ENCODE data around the gene SLC17A9.

The SLC17A9 gene

GRCh38 chr20:62986257-62986800, 33.8 kb downstream of the SLC17A9 start:
- no peak for FAIRE-seq

DNA sequence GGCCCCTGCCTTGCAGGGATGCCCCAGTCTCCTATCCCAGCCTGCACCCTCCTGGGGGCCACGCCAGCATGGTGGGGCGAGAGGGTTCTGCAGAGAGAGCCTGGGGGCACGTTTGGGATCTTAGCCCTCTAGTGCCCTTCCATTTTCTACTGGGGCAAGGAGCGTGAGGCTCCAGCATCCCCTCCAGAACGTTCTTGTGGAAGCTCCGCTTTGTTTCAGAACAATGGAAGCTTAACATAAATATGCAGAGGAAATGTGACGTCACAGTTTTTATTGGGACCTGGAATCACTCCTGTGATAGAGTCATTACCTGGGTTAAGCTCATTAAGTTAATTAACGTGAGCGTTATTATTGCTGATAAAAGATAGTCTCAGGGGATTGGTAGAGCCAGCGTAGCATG, 34.6 kb downstream of the SLC17A9 start:
- FAIRE-seq: no peak

- no peak for FAIRE-seq
Measured at GRCh38 chr20:62989201-62989601, 36.7 kb downstream of the SLC17A9 start.

GRCh38 chr20:62990306-62990825, 37.9 kb downstream of the SLC17A9 start:
- no peak for FAIRE-seq

DNA sequence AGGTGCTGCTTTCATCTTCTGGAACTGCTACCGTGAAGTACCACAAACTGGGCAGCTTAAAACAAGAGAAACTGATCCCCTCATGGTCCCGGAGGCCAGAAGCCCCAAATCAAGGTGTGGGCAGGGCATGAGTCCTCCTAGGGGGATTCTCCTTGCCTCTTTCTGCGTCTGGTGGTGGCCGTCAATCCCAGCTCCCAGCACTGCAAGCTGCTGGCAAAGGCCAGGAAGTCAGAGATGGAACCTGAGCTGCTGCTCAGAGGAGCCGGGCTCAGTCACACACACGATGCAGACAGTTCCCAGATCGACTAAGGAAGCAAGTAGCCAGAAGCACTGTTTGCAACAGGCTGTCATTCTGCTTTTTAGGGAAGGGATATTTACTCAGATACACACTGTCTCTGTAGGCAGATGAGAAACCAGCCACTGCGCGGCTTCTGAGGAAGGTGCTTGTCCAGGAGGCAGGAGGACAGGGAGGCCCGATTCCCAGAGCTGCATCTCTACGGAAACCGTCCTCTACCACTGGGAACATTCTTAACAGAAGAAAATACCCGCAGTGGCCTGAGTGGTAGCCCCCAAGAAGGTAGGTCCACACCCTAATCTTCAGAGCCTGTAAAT, 38.8 kb downstream of the SLC17A9 start:
- FAIRE-seq: no peak

- FAIRE-seq: no peak
Measured at GRCh38 chr20:62991863-62992262, 39.4 kb downstream of the SLC17A9 start.

GRCh38 chr20:62993856-62994494, 41.5 kb downstream of the SLC17A9 start:
- FAIRE-seq: no peak

- FAIRE-seq: no peak
Measured at GRCh38 chr20:62994869-62995281, 42.4 kb downstream of the SLC17A9 start.

- FAIRE-seq: no peak
Measured at GRCh38 chr20:62995481-62995880, 43.0 kb downstream of the SLC17A9 start.

GRCh38 chr20:62995898-62996595, 43.5 kb downstream of the SLC17A9 start:
- FAIRE-seq: no peak

GRCh38 chr20:62996596-62996982, 44.1 kb downstream of the SLC17A9 start:
- FAIRE-seq: no peak

DNA sequence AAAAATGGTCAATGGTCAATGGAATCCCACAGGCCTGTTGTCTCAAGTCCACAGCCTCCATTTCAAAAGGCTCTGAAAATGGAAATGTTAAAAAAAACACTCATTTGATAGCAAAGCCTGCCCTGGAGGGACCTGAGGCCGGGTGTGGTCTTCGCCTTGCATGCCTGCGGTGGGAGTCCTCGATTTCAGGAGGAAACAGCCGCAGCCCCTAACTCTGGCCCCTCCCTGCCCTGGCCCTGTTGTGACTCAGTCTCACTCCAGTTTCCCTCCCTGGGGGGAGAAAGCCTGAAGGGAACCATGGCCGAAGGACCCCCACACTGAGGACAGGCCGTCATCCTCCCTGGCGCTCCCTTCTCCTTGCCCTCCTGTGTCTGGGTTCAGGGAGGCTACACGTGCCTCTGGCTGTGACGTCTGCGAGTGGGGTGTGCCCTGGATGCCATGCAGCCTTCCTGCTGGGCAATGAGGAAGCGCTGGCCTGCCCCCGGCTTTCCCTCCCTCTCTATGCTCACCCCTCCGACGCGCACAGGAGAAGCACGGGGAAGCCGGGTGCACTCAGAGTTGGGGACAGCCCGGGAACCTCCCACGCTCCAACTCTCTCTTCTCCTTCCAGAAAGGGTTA, 45.0 kb downstream of the SLC17A9 start:
- FAIRE-seq: no peak

- no peak for FAIRE-seq
Measured at GRCh38 chr20:62998449-62998848, 45.9 kb downstream of the SLC17A9 start.

DNA sequence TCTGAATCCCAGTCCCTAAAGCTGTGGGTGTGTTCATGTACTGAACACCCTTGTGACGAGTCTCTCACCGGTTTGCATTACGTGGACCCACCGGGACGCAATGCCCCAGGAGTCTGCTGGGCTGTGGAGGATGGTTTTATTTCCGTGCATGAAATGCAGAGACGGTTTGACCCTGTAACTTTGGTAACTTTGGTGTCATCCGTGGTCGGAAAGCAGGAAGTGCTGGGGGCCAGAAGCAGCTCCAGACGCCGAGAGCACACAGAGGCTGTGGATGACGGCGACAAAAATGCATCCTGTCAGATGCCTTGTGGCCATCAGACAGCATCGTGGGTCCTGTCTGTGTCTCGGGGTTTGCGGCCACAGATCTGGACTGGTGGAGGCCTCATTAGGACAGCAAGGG, 47.1 kb downstream of the SLC17A9 start:
- FAIRE-seq: no peak

GRCh38 chr20:63000036-63000435, 47.5 kb downstream of the SLC17A9 start:
- FAIRE-seq: no peak

GRCh38 chr20:63000958-63001357, 48.4 kb downstream of the SLC17A9 start:
- FAIRE-seq: no peak

DNA sequence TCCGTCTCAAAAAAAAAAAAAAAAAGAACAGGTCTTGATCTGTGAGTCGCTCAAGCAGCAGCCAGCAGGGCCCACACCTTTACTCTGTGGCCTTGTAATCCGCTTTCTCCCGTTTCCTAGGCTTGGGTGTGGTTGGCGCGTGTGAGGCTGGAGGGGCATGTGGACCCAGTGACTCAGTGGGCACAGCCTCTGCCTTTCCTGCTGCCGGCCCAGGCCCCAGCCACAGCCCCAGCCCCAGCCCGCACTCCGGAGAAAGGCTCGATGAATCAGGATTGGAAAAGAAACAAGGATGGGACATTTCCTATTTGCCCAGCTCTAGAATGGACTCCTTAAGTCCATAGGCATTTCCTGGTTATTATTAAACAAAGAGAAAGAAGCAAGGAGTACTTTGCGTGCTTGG, 50.0 kb downstream of the SLC17A9 start:
- FAIRE-seq: no peak

DNA sequence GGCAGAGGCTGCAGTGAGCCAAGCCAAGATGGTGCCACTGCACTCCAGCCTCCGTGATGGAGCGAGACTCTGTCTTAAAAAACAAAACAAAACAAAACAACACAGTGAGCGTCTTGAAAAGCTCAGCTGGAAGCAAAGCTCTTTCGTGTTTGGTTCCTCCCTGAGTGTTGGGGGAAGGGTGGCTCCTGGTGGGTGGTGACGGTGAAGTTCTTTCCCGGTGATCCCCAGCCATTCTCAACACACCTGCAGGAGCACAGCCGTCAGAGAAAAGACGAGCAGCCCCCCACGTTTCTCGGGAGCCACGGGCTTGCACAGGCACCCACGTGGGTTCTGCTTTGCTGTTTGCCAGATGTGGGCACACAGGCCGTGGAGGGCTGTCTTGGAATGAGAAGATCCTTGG, 51.0 kb downstream of the SLC17A9 start:
- no peak for FAIRE-seq

DNA sequence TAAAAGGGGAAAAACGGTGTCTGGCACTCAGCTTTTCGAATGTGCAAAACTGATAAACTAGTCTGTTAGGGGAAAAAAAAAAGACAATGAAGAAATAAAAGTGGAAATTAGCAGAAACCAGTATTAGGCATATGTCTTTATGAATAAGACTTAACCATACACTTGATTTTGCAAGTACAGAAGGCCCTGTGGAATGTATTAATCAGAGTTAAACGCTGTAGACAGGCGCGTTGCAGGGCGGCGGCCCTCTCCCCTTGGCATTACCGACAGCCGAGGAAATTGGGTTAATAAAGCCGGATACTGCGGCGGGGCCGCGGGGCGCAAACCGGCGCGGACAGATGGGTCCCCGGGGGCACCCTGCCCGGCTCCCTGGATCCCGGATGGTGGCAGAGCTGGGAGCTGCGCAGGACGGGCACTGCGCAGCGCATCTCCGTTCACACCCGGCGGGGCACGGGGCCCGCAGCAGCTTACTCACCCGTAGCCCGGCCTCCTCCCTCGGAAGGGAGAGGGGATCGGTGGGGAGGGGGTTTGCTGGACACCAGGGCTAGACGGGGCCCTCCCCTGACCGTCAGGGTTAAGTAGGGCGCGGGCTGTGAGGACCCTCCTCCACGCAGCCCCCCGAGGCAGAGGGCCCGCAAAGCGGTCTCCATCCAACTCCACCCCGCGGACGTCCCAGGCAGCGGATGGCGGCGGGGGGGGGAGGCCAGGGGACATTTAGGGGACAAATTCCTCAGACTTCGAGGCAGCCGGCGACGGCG, 52.3 kb downstream of the SLC17A9 start:
- FAIRE-seq: no peak

DNA sequence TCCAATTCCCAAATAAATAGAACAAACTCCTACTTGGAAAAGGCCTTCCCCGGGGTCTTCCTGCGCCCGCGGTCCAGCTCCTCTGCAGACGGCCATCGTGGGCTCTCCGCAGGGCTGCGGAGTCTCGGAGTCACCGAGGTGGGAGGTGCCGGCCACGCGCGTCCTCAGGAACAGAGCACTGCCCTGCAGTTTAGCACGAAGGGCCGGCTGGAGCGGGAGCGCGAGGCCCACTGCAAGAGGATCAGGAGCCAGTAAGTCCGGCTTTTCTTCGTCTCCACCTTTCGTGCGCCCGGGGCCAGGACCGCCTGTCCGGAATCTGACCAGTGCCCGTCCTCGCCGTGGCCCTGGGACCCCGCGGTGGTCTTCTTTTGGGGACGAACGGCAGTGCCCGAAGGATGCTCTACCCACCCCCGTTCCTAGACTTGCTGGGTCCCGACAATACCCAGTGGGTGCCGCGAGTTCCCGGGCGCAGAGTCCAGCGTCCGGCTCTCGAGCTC, 52.9 kb downstream of the SLC17A9 start:
- FAIRE-seq: no peak

DNA sequence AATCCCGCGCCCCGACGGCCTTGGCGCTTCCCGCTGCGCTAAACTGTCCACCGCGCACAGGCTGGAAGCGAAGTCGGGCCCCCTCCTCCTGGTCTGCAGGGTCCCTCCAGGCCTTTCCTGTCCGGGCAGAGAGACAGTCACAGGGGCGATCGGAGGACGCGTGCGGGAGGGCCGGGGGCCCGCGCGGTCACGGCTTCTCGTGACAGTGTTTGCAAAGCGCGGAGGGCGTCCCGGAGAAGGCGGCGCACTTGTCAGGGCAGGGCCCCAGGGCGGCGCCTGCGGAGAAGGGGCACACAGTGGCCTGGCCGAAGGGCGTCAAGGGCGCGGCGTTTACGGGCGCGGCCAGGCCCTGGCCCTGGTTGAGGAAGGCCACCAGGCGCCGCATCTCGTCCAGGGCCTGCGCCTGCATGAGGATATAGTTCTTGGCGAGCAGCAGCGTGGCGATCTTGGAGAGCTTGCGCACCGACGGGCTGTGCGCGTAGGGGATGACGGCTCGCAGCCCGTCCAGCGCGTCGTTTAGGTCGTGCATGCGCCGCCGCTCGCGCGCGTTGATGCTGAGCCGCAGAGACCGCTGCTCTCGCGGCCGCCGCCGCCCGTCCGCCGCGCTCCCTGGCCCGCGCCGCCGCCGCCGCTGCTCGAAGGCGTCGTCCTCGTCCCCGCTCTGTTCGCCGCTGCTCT, 53.5 kb downstream of the SLC17A9 start:
- FAIRE-seq: no peak
